GM11168 (cell line): Measurements from ENCODE around the gene ARHGAP28.

Experiments
- in situ Hi-C: fragments of 300-500 bp; cut with MboI; formaldehyde crosslinking; loops from one replicate; pipeline ENCODE4 v1.12.0; 2022; ENCODE audit warnings: low sequenced_read_pairs; ENCODE audit not compliant: unreplicated experiment

The ARHGAP28 gene

GRCh38 chr18:6729247-6730091, at the start of gene ARHGAP28:
Gene ARHGAP28 (plus strand): TSS chr18:6729716. CDS start chr18:6729822, 106 bp downstream.
- in situ Hi-C loops, result no loop called here

- in situ Hi-C loops, result no loop called here
Measured at GRCh38 chr18:6681331-6681875, 48.1 kb upstream of the ARHGAP28 start.

- in situ Hi-C loops, result no loop called here
Measured at GRCh38 chr18:6682437-6683111, 46.9 kb upstream of the ARHGAP28 start.

- in situ Hi-C loops, result no loop called here
Measured at GRCh38 chr18:6683112-6683876, 46.2 kb upstream of the ARHGAP28 start.

- in situ Hi-C loops, result no loop called here
Measured at GRCh38 chr18:6687676-6688075, 41.8 kb upstream of the ARHGAP28 start.

- in situ Hi-C loops, result no loop called here
Measured at GRCh38 chr18:6708890-6709289, 20.6 kb upstream of the ARHGAP28 start.

- in situ Hi-C loops, result no loop called here
Measured at GRCh38 chr18:6711467-6711866, 18.0 kb upstream of the ARHGAP28 start.

- in situ Hi-C loops, result no loop called here
Measured at GRCh38 chr18:6712401-6712800, 17.1 kb upstream of the ARHGAP28 start.

GRCh38 chr18:6714010-6714409, 15.5 kb upstream of the ARHGAP28 start:
- in situ Hi-C loops, result no loop called here

GRCh38 chr18:6718267-6718666, 11.2 kb upstream of the ARHGAP28 start:
- in situ Hi-C loops, result no loop called here

- in situ Hi-C loops, result no loop called here
Measured at GRCh38 chr18:6719098-6719846, 10.2 kb upstream of the ARHGAP28 start.

GRCh38 chr18:6719910-6720683, 9.4 kb upstream of the ARHGAP28 start:
- in situ Hi-C loops, result no loop called here

GRCh38 chr18:6721755-6722154, 7.8 kb upstream of the ARHGAP28 start:
- in situ Hi-C loops, result no loop called here

- in situ Hi-C loops, result no loop called here
Measured at GRCh38 chr18:6722690-6723089, 6.8 kb upstream of the ARHGAP28 start.

- in situ Hi-C loops, result no loop called here
Measured at GRCh38 chr18:6724331-6724730, 5.2 kb upstream of the ARHGAP28 start.

- in situ Hi-C loops, result no loop called here
Measured at GRCh38 chr18:6728331-6728730, 1.2 kb upstream of the ARHGAP28 start.

GRCh38 chr18:6728809-6729246, 688 bp upstream of the ARHGAP28 start:
- in situ Hi-C loops, result no loop called here

GRCh38 chr18:6730416-6731221, 1.1 kb downstream of the ARHGAP28 start:
- in situ Hi-C loops, result no loop called here
